HG03469 (cell line): ENCODE results near the gene SIX1.
A peak's percentile ranks its signal among the peaks of the same experiment; 100 is the strongest.

Source experiments
- ATAC-seq: cut with Tn5 transposase; IDR thresholded peaks from one replicate; pipeline ENCODE4 v1.9.1; 2021; ENCODE audit warnings: mild to moderate bottlenecking, moderate library complexity, moderate number of reproducible peaks; ENCODE audit not compliant: unreplicated experiment

Gene SIX1

DNA sequence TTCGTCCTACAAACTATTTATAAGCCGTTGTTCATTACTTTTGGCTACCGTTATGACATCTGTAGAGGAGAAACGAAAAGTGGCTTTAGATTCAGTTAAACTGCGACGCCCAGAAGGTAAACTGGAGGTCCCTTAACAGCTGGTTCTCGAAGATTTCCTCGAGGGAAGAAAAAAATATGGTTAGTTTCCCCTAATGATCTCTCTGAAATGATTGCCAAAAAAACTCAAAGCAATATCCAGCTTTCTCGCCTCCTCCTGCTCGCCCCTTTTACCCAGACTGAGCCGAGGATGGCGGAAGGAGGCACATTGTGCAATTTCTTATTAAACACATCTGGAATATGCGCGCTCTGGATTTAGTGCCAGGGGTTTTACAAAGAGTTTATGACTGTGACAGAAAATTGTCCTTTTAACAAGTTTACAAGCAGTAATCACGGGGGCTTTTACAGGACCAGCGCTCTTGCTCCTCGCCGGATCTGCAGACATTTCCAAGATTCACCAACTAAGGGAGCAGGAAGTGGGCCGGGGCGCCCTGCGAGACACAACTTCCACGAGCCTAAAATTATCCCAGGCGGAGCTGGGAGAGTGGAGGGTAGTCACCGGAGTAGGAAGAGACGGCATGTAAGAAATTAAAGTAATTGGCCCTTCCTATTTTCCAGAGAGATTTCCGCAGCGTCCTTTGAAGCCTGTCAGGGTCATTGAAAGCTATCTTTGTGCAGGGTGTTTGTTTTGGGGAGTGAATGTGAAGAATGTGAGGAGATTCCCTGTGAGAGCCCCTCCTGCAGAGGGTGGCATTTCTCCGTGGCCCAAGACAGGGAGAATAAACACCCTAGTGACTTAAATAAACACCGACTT, 5.6 kb downstream of the SIX1 start:
- no peak for ATAC-seq

DNA sequence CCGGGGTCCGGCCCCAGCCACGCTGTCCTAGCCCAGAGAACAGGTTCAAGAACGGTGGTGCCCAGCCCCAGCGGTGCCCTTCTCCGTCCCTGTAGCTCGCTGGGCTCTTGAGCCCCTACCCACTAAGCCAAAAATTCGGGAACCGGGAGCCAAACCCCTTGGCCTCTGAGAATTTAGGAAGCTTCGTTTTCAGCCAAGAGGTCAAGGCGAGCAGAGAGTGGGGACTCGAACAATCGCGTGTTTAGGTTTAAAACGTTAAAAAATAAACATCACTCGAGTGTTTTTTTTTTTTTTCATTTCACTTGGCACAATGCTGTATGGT, 6.2 kb downstream of the SIX1 start:
- ATAC-seq: no peak

GRCh38 chr14:60642270-60643140, 6.8 kb downstream of the SIX1 start:
- no peak for ATAC-seq

DNA sequence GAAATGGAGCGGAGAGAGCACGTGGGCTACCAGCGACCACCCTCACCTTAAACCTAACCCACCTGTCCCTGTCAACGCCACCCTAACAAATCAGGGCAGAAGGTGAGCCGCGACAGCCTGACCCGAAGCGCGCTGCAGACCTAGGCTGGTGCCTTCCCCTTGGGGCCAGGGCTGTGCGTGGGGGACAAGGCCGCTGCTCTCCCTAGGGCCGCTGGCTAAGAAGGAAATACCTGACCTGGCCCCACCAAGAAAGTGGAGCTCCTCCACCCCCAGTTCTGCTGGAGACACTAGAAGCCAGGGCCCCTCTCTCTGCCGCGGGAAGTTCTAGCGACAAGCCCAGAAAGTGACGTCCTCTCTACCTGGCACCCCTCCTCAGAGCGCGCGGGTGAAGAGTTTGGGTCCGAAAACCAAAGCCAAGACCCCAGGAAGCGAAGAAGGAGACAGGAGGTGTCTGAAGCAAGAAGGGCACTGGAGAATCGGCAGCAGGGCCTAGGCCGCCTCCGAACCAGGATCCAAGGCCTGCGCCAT, 7.5 kb downstream of the SIX1 start:
- ATAC-seq: no peak

DNA sequence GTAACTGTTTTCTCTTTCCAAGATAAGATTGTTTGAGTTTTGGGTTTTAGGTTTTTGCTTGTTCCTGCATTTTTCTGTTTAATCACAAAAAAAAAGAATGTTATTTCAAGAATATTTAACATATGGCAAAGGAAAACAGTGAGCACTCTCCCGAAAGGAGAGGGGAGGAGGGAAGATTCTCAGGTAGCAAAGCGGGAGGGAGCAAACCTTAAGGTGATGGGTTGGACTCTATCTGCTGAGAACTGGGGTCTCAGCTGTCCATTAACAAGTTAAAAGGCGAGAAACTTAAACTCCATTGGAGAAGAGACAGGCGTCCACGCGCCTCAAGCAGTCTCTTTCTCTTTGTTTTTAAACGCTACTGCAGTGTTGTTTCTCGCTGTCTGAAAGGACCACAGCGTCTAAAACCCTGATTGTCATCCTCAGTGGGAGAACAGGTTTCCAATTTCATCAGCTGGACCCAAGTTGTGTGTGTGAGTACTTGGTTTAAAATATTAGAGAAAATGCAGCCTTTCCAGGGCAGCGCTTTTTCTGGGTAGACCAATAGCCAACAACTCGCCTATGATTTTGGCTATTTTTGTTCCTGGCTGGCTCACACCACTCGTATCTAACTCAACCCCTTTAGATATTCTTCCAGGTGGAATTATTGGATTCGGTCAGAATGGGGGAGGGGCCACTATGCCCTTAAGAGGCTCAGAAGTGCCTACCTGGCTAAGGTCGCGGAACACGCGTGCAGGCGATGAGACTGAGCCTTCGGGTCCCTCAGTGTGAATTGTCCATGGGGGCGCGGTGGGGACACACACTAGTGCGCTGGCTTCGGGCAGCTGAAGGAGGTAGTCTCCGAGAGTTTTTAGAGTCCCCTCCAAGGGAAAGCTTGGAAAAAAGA, 8.2 kb downstream of the SIX1 start:
- ATAC-seq: no peak

DNA sequence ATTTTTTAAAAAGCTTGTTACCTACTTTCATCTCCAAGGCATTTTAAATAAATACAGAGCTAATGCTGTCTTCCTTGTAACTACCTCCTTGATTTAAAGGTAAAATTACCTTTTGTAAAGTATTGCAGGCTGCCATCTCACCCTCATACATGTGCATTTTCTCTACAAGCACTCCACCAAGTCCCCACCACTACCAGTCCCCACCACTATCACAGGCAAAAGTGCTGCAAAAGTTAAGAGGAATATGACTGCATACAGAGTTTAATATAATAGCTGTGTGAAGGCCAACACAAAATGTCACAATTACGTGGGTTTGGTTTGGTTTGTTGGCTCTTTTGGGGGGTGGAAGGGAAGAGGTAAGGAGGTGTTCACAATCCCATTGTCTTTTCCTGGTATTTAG, 9.6 kb downstream of the SIX1 start:
- ATAC-seq: no peak

- no peak for ATAC-seq
Observed at GRCh38 chr14:60637479-60638315, 11.6 kb downstream of the SIX1 start.

GRCh38 chr14:60636879-60637478, 12.3 kb downstream of the SIX1 start:
- no peak for ATAC-seq

- no peak for ATAC-seq
Observed at GRCh38 chr14:60634153-60634552, 15.1 kb downstream of the SIX1 start.

DNA sequence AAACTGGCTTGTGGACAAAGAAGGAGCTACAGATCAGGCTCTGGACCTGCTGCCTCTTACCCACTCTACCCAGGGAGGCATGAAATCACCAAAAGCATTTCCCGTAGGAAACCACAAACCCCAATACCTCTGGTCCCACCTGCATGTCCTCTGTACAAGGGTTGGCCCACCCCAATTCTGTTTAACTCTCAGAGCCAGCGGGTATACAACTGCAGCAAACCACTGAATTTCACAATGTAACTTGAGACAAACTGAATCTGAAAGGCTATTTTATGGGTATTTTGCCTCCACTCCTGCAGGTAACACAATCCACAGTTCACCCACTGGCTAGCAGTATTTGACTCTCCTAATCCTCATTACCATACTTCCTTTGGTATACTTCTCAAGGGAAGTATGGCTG, 16.5 kb downstream of the SIX1 start:
- no peak for ATAC-seq

GRCh38 chr14:60632257-60632656, 17.0 kb downstream of the SIX1 start:
- peak; percentile 78 for ATAC-seq

- ATAC-seq: no peak
Observed at GRCh38 chr14:60631842-60632241, 17.4 kb downstream of the SIX1 start.

- ATAC-seq: no peak
Observed at GRCh38 chr14:60630129-60630528, 19.1 kb downstream of the SIX1 start.

DNA sequence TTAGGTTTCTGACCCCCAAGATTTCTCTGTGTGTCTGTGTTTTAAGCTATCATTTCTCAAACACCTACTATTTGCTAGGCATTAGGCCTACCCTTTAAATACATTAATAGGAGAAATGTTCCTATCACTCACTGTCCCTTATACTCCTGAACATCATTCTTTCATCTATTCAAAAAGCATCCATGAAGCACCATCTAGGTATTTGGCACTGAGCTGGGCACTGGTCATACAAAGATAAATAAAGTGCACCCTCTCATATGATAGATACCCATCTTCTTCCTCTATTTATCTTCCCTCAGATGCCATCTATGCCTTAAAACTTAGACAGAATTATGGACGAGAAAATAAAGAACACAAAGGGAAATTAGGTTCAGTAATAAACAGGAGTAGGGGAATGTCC, 20.4 kb downstream of the SIX1 start:
- no peak for ATAC-seq

GRCh38 chr14:60622917-60623257, 26.4 kb downstream of the SIX1 start:
- ATAC-seq: no peak

GRCh38 chr14:60622210-60622916, 26.9 kb downstream of the SIX1 start:
- no peak for ATAC-seq

DNA sequence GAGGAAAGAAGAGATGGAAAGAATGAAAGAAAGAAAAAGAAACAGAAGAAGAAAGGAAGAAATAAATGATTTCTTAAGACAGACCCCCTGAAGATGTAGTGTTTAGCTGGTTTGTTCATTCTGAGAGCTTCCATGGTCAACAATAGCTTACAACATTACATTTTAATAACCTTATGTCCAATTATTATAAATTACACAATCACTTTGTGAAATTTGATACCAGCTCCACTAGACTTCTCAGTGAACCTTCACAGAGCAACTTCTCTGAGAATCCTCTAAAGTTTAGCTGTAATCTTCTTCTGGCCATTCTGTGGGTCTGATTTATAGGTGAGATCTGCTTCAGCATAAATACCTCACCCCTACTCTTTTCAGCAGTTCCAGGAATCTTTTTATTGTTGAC, 27.9 kb downstream of the SIX1 start:
- no peak for ATAC-seq

DNA sequence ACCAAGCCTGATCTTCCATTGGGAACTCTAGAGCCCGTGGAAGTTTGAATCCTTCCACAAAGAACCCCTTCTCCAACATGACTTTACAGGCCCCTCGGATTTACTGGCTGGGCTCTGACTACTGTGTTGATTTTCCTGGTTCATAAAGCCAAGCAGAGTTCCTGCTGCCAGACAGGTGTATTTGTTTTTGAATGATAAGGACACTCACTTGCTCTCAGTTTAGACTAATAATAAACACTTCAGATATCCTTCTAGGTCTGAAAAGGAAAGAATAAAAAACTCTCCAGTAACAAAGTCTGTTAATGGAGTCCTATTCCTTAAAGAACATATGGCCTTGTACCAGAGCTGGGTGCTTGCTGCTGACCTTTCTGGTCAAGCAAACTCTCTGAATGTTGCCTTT, 31.0 kb downstream of the SIX1 start:
- no peak for ATAC-seq

- ATAC-seq: no peak
Observed at GRCh38 chr14:60616461-60616959, 32.8 kb downstream of the SIX1 start.
